ENCODE data around the gene TFF3. TPM values are rescaled to one million over a fixed set of nuclear protein-coding genes. Genes with fewer than 3 reads are reported as not detected.

Gene TFF3
- polyA plus RNA-seq, 1 experiment: not detected

DNA sequence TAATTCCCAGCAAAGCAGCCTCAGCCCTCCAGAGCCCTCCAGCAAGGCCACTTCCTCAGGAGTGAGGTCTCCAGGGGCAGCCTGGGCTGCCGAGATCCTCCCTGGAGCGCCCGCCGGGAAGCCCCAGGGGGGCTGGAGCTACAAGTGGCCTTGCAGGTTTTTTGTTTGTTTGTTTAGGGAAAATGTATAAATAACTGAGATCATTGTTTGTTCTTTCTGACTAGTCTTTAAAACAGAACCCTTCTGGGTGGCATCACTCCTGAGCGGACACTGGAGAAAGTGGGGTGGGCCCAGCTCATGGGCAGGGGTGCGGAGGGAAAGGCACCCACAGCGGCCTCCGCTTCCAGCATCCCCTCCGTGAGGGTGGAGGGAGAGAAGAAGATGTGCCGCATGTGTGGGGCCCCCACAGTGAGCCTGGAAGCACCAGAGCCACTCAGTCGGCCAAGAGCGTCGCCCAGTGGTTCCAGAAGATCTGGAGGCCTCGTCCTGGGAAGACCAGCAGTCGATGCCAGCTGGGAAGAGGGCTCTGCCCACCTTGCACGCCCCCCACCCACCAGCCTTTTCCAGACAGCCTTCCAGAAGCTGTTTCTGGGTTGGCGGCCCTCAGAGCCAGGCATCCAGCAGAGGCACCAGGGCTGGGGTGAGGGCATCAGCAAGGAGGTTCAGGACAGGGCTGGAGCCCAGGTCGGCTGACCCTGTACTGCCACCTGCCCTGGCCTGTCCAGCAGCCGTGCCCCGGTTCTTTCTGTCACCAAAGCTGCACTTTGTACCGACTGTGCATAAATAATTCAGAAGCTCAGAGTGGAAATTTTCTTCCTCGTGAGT, 34.6 kb downstream of the TFF3 start:
- Histone ChIP-seq H3K4me3 (ENCODE audit: low read depth, low read length) (no peak overlapping the region), H3K36me3 (ENCODE audit: control insufficient read depth, insufficient read depth, low read length) (no peaks in the 10 kb centered on the region), H3K27me3 (ENCODE audit: control insufficient read depth, insufficient read depth, low read length) (no peaks in the 10 kb centered on the region; the same call in 1 of the 2 replicates)
- no peak for DNase-seq (ENCODE audit: low read depth)
- ChIA-PET POLR2A (no interaction called here), CTCF (interaction anchor here (0.7 to 1.5 kb wide), 2 partner anchors 21 to 22 kb away, joined by 3 to 4 read pairs; no protein-coding TSS in a partner anchor)
- TF ChIP-seq, protein P1, sequence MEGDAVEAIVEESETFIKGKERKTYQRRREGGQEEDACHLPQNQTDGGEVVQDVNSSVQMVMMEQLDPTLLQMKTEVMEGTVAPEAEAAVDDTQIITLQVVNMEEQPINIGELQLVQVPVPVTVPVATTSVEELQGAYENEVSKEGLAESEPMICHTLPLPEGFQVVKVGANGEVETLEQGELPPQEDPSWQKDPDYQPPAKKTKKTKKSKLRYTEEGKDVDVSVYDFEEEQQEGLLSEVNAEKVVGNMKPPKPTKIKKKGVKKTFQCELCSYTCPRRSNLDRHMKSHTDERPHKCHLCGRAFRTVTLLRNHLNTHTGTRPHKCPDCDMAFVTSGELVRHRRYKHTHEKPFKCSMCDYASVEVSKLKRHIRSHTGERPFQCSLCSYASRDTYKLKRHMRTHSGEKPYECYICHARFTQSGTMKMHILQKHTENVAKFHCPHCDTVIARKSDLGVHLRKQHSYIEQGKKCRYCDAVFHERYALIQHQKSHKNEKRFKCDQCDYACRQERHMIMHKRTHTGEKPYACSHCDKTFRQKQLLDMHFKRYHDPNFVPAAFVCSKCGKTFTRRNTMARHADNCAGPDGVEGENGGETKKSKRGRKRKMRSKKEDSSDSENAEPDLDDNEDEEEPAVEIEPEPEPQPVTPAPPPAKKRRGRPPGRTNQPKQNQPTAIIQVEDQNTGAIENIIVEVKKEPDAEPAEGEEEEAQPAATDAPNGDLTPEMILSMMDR (IDR thresholded peaks at IDR 0.05; ENCODE audit: insufficient read depth, low read depth, low read length): no peak

DNA sequence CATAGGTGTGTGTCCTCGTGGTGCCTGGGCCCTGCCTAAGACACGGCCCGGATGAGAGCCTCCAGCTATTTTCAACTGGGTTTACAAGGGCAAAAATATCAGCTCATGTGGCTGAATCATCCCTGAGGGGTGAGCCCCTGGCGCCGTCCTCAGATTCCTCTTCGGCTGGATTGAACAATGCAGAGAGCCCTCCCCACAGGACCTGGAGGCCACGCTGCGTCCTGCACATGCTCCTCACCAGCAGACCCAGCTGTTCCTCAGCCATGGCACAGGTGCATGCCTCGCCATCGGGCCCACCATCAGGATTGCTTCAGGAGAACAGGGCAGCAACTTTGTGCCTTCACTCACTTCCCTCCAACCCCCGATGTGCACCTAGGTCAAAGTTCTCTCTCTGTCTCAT, 35.3 kb downstream of the TFF3 start:
- ChIA-PET POLR2A (no interaction called here), CTCF (interaction anchor here (0.7 kb wide), 1 partner anchor 22 kb away, joined by 3 read pairs; no protein-coding TSS in a partner anchor)
- no peak for DNase-seq (ENCODE audit: low read depth)
- Histone ChIP-seq H3K4me3 (ENCODE audit: low read depth, low read length) (no peak overlapping the region), H3K27me3 (ENCODE audit: control insufficient read depth, insufficient read depth, low read length) (no peaks in the 10 kb centered on the region; the same call in 1 of the 2 replicates), H3K36me3 (ENCODE audit: control insufficient read depth, insufficient read depth, low read length) (no peaks in the 10 kb centered on the region)
- TF ChIP-seq, protein P1 (IDR thresholded peaks at IDR 0.05; ENCODE audit: insufficient read depth, low read depth, low read length): no peak

DNA sequence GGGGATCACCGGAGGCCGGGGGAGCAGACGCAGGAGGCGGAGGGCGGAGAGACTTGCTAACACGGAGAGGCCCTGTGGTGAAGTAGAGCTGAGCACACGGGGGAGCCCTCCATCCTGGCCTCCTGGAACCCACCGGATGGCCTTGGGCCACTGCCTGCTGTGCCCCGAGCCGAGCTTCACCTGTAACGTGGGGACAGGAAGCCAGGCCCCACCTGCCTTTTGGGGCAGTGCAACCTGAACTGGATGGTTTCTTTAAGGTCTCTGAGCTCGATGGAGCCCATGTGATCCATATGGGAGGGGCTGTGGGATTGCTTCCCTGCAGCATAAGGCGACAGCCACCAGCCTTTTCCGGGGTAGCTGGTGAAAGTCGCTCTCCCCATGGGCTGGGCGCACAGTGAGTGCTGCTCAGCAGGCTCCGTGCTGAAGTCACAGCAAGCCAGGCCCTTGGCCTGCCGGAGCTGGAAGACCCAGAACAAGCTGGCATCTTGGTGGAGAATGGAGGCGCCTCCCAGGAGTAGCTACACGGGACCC, 35.8 kb downstream of the TFF3 start:
- Histone ChIP-seq H3K27me3 (ENCODE audit: control insufficient read depth, insufficient read depth, low read length) (no peaks in the 10 kb centered on the region; the same call in 1 of the 2 replicates), H3K4me3 (ENCODE audit: low read depth, low read length) (no peak overlapping the region), H3K36me3 (ENCODE audit: control insufficient read depth, insufficient read depth, low read length) (no peaks in the 10 kb centered on the region)
- ChIA-PET CTCF (no interaction called here), POLR2A (no interaction called here)
- no peak for DNase-seq (ENCODE audit: low read depth)
- TF ChIP-seq, protein P1 (IDR thresholded peaks at IDR 0.05; ENCODE audit: insufficient read depth, low read depth, low read length): no peak

DNA sequence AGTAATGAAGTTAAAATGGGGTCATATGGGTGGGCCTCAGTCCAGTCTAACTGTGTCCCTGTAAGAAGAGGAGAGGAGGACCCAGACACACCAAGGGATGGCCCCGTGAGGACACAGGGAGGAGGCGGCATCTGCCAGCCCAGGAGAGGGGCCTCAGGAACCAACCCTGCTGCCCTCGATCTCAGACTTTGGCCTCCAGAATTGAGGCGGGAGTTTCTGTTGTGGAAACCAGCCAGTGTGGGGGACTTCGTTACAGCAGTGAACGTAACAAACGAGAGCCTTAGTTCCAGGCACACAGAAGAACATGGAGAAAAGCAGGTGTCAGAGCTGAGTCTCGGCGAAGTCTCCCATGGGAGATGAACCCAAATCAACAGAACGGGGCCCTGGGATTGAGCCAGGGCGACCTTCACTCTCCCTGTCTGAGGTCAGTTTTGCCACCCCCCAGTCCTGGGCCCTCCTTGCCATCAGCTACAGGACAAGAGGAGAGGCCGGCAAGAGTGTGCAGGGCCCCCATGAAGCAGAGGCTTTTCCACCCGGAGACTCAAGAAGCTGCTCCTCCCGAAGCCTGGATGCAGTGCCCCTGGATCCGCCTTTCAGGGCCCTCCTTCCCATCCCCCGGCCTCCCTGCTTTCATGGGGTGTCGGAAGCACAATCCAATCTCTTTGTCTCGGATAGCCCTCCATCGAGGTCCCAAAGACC, 36.6 kb downstream of the TFF3 start:
- no peaks in the 10 kb centered on the region for H3K36me3 ChIP-seq (ENCODE audit: control insufficient read depth, insufficient read depth, low read length)
- no peak for DNase-seq (ENCODE audit: low read depth)
- ChIA-PET POLR2A (no interaction called here), CTCF (no interaction called here)
- H3K27me3 ChIP-seq (ENCODE audit: control insufficient read depth, insufficient read depth, low read length): no peaks in the 10 kb centered on the region; the same call in 1 of the 2 replicates
- TF ChIP-seq, protein P1 (IDR thresholded peaks at IDR 0.05; ENCODE audit: insufficient read depth, low read depth, low read length): no peak
- no peak overlapping the region for H3K4me3 ChIP-seq (ENCODE audit: low read depth, low read length)

DNA sequence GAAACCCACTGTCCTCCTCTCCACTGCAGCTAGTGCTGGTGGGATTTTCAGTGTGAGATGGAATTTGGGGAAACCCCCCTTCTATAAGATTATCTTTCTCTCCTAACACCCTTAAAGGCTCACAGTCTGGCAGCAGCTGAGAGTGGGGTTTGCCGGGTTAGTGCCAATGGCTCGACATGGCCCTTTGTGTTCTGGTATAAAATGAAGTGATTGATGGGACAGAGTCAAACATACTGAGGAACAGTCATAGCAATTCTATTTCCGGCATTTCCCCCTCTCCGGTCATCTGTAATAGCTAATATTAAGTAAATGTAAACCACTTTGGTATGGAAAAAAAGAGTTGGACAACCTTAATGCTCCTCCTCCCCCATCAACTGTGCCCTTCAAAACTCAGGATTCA, 37.6 kb downstream of the TFF3 start:
- CTCF ChIA-PET: interaction anchor here (2.6 kb wide), 1 partner anchor 19 kb away, joined by 9 read pairs; no protein-coding TSS in a partner anchor
- DNase-seq (ENCODE audit: low read depth): no peak
- TF ChIP-seq, protein P1 (IDR thresholded peaks at IDR 0.05; ENCODE audit: insufficient read depth, low read depth, low read length): no peak

More for the DNA sequence above, 37.6 kb downstream of the TFF3 start:
- POLR2A ChIA-PET: no interaction called here
- Histone ChIP-seq H3K4me3 (ENCODE audit: low read depth, low read length) (no peak overlapping the region), H3K36me3 (ENCODE audit: control insufficient read depth, insufficient read depth, low read length) (no peaks in the 10 kb centered on the region), H3K27me3 (ENCODE audit: control insufficient read depth, insufficient read depth, low read length) (no peaks in the 10 kb centered on the region; the same call in 1 of the 2 replicates)
